OCI-LY1 (cell line): ENCODE results near the gene SETD5.

ENCODE experiments used
- EZH2 ChIP-seq: fragments of 200-600 bp; sonication (generic), shearing (Covaris generic); IDR thresholded peaks from 2 replicates; pipeline ENCODE4 v1.8.0; 2017; ENCODE audit warnings: borderline replicate concordance, mixed run types, mild to moderate bottlenecking, antibody characterized with exemption, low read length, moderate library complexity, mixed read lengths
- TF ChIP-seq, protein P1 (sequence below): fragments of 200-600 bp; sonication (generic), shearing (Covaris generic); IDR thresholded peaks from 2 replicates; pipeline ENCODE4 v1.5.1; 2017; ENCODE audit warnings: mild to moderate bottlenecking, antibody characterized with exemption, low read length, moderate library complexity, mixed read lengths

DNA sequence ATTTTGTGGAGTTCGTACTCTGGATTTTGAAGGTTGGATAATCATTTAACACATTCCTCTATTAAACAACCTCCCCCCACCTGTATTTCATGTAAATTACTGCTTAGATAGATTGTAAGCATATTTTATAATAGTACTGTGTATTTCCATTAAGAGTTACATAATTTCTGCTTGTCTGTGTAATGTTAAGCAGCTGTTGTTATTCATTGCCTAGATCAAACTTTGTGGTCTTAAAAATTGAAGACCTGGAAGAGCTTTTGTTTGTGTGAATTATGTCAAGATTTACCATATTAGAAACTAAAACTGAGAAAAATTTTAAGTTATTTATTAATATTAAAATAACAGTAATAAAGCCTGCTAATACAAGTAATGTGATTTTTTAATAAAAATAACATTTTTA lies 11.1 kb downstream of the SETD5 start:
- TF ChIP-seq, protein P1, sequence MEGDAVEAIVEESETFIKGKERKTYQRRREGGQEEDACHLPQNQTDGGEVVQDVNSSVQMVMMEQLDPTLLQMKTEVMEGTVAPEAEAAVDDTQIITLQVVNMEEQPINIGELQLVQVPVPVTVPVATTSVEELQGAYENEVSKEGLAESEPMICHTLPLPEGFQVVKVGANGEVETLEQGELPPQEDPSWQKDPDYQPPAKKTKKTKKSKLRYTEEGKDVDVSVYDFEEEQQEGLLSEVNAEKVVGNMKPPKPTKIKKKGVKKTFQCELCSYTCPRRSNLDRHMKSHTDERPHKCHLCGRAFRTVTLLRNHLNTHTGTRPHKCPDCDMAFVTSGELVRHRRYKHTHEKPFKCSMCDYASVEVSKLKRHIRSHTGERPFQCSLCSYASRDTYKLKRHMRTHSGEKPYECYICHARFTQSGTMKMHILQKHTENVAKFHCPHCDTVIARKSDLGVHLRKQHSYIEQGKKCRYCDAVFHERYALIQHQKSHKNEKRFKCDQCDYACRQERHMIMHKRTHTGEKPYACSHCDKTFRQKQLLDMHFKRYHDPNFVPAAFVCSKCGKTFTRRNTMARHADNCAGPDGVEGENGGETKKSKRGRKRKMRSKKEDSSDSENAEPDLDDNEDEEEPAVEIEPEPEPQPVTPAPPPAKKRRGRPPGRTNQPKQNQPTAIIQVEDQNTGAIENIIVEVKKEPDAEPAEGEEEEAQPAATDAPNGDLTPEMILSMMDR: no peak
- TF ChIP-seq EZH2: no peak
